SU-DHL-6 (cell line): ENCODE results near the gene PDCD2.

Experiments used
- H2AFZ ChIP-seq: fragments of 200-600 bp; sonication (generic); 2 replicates; pipeline ENCODE4 v1.6.1; 2014; ENCODE audit warnings: low read depth, mild to moderate bottlenecking, moderate library complexity, mixed read lengths, antibody characterized with exemption, low read length; ENCODE audit not compliant: severe bottlenecking
- H3F3A ChIP-seq: fragments of 200-600 bp; shearing (Covaris generic); 2 replicates; pipeline ENCODE4 v1.6.0; 2016; ENCODE audit warnings: antibody characterized with exemption, mild to moderate bottlenecking; ENCODE audit not compliant: insufficient read depth
- H3K27ac ChIP-seq: fragments of 200-600 bp; sonication (generic); 2 replicates; pipeline ENCODE4 v1.5.1; 2016; ENCODE audit warnings: low read depth, mild to moderate bottlenecking, low read length, moderate library complexity, mixed read lengths
- H3K27me3 ChIP-seq: fragments of 200-600 bp; sonication (generic), shearing (Covaris generic); 2 replicates; pipeline ENCODE4 v1.6.0; 2014; ENCODE audit warnings: mild to moderate bottlenecking, low read length
- H3K36me3 ChIP-seq: fragments of 200-600 bp; sonication (generic); 2 replicates; pipeline ENCODE4 v1.6.1; 2014; ENCODE audit warnings: mild to moderate bottlenecking, low read length, mixed read lengths
- H3K4me2 ChIP-seq: fragments of 300-600, 200-600 bp; shearing (Covaris generic), sonication (generic); 2 replicates; pipeline ENCODE4 v1.6.0; 2014; ENCODE audit warnings: low read length, low read depth, mild to moderate bottlenecking; ENCODE audit not compliant: poor library complexity, severe bottlenecking
- H3K4me3 ChIP-seq: fragments of 200-600 bp; sonication (generic); 2 replicates; pipeline ENCODE4 v1.5.1; 2014; ENCODE audit warnings: antibody characterized with exemption, low read length, mild to moderate bottlenecking, mixed read lengths; ENCODE audit not compliant: insufficient read depth, poor library complexity, severe bottlenecking
- H3K79me2 ChIP-seq: fragments of 200-600 bp; sonication (generic); 2 replicates; pipeline ENCODE4 v1.6.1; 2014; ENCODE audit warnings: mild to moderate bottlenecking, low read length, moderate library complexity; ENCODE audit not compliant: insufficient read depth
- H3K9ac ChIP-seq: fragments of 200-600 bp; sonication (generic); 2 replicates; pipeline ENCODE4 v1.7.0; 2014; ENCODE audit warnings: mild to moderate bottlenecking, low read length
- H3K9me2 ChIP-seq: fragments of 200-600 bp; sonication (generic); replicated peaks from 2 replicates; pipeline ENCODE4 v1.6.1; 2014; ENCODE audit warnings: low read length; ENCODE audit not compliant: insufficient read depth
- H3K9me3 ChIP-seq: fragments of 200-600 bp; sonication (generic); 2 replicates; pipeline ENCODE4 v1.6.1; 2014; ENCODE audit warnings: low read length, mixed read lengths; ENCODE audit not compliant: insufficient read depth
- H4K20me1 ChIP-seq: fragments of 200-600 bp; sonication (generic); 2 replicates; pipeline ENCODE4 v1.6.1; 2014; ENCODE audit warnings: low read depth, mild to moderate bottlenecking, antibody characterized with exemption, low read length, moderate library complexity, mixed read lengths
- CTCF ChIP-seq: fragments of 200-600 bp; sonication (generic); IDR thresholded peaks from one replicate; pipeline ENCODE4 v1.5.1; 2017; ENCODE audit warnings: antibody characterized with exemption, mild to moderate bottlenecking, low read length, moderate library complexity; ENCODE audit not compliant: insufficient read depth, poor library complexity, severe bottlenecking
- EZH2phosphoT487 ChIP-seq: fragments of 200-600 bp; sonication (generic), shearing (Covaris generic); conservative IDR thresholded peaks from 2 replicates; pipeline ENCODE4 v1.6.1; 2018; ENCODE audit warnings: mild to moderate bottlenecking, antibody characterized with exemption, low read length, moderate library complexity, mixed read lengths

Gene PDCD2

GRCh38 chr6:170590725-170591124, 6.3 kb upstream of the PDCD2 start:
- peaks cover 7% of the 10 kb centered on the region; the same call in 1 of the 2 replicates for H3K36me3 ChIP-seq
- H4K20me1 ChIP-seq: no peaks in the 10 kb centered on the region
- H3K4me2 ChIP-seq: no peak overlapping the region
- H3K9ac ChIP-seq: no peak overlapping the region
- no peak overlapping the region for H3K27ac ChIP-seq
- H3K9me2 ChIP-seq: no peaks in the 10 kb centered on the region
- no peak overlapping the region for H2AFZ ChIP-seq
- no peak overlapping the region for H3K4me3 ChIP-seq
- TF ChIP-seq EZH2phosphoT487: no peak
- TF ChIP-seq CTCF: no peak
- no peaks in the 10 kb centered on the region for H3F3A ChIP-seq
- no peaks in the 10 kb centered on the region for H3K27me3 ChIP-seq
- H3K9me3 ChIP-seq: peaks cover 14% of the 10 kb centered on the region; the same call in 1 of the 2 replicates
- no peaks in the 10 kb centered on the region for H3K79me2 ChIP-seq

- H3K36me3 ChIP-seq: peaks cover 6% of the 10 kb centered on the region; the same call in 1 of the 2 replicates
- peak overlapping the region; percentile 94 for H2AFZ ChIP-seq
- H4K20me1 ChIP-seq: no peaks in the 10 kb centered on the region
- H3K4me2 ChIP-seq: peak overlapping the region; percentile 69
- no peaks in the 10 kb centered on the region for H3K9me2 ChIP-seq
- H3K9me3 ChIP-seq: no peaks in the 10 kb centered on the region
- peaks cover 18% of the 10 kb centered on the region for H3K79me2 ChIP-seq
- no peaks in the 10 kb centered on the region for H3K27me3 ChIP-seq
- TF ChIP-seq CTCF (no peak), EZH2phosphoT487 (no peak)
- H3K4me3 ChIP-seq: peak overlapping the region; percentile 98
- peaks cover 7% of the 10 kb centered on the region; the same call in 1 of the 2 replicates for H3F3A ChIP-seq
- H3K27ac ChIP-seq: peak overlapping the region; percentile 51
- peak overlapping the region; percentile 82 for H3K9ac ChIP-seq
Observed at GRCh38 chr6:170584954-170585498, 589 bp upstream of the PDCD2 start.

- peak overlapping the region; percentile 38 for H2AFZ ChIP-seq
- no peaks in the 10 kb centered on the region for H3K27me3 ChIP-seq
Observed at GRCh38 chr6:170583756-170584180, 669 bp downstream of the PDCD2 start.

More at GRCh38 chr6:170583756-170584180, 669 bp downstream of the PDCD2 start:
- peak overlapping the region; percentile 83 for H3K4me2 ChIP-seq
- peaks cover 18% of the 10 kb centered on the region for H3K79me2 ChIP-seq
- H3K36me3 ChIP-seq: peaks cover 12% of the 10 kb centered on the region; the same call in 1 of the 2 replicates
- peak overlapping the region; percentile 73 for H3K27ac ChIP-seq
- TF ChIP-seq CTCF (no peak), EZH2phosphoT487 (no peak)
- peak overlapping the region; percentile 82 for H3K9ac ChIP-seq
- no peaks in the 10 kb centered on the region for H3K9me3 ChIP-seq
- peak overlapping the region; percentile 98 for H3K4me3 ChIP-seq
- no peaks in the 10 kb centered on the region for H4K20me1 ChIP-seq
- no peaks in the 10 kb centered on the region for H3K9me2 ChIP-seq
- peaks cover 7% of the 10 kb centered on the region; the same call in 1 of the 2 replicates for H3F3A ChIP-seq
